Astrocyte of the spinal cord (primary cell): ENCODE measurements around the gene PCDHGA6.

Experiments
- DNase-seq: peaks from one replicate; pipeline ENCODE4 v3.0.0; 2011; ENCODE audit warnings: low read depth, low spot score
- H3K4me3 ChIP-seq: 2 replicates; pipeline ENCODE4 v1.5.1; 2011; ENCODE audit warnings: low read depth, mild to moderate bottlenecking, low read length, moderate library complexity
- in situ Hi-C: cut with HindIII; loops from 2 replicates; pipeline ENCODE4 v1.10.0; 2017; ENCODE audit warnings: low sequenced_read_pairs
- TF ChIP-seq, protein P1 (sequence below): IDR thresholded peaks from 2 replicates; pipeline ENCODE4 v1.5.1; 2012; ENCODE audit warnings: low read depth, mild to moderate bottlenecking, low read length, inconsistent platforms

The PCDHGA6 gene

DNA sequence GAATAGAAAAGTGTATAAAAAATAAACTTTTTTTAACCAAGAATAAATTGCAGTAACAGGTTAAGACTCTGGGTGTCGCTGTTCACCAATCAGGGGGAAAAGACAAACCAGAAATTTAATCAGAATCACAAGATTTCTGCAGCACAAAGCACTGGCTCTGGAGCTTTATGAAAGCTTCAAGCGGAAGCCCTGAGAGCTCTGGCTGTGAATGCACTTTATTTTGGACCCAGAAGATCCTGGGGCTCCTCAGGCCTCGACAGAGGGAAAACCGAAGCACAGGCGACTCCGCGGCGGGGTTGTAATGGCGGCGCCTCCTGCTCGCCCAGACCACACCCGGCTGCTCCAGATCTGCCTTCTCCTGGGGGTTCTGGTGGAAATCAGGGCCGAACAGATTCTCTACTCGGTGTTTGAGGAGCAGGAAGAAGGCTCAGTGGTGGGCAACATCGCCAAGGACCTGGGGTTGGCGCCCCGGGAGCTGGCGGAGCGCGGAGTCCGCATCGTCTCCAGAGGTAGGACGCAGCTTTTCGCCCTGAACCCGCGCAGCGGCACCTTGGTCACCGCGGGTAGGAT is 18.7 kb upstream of the PCDHGA6 start, which contains the start of gene PCDHGA4:
Gene PCDHGA4 (plus strand): TSS at position 122 of the 570 bp plus-strand sequence. CDS start 87 bp downstream, at position 209.
- DNase-seq: no peak
- peak within 1 kb of the TSS; percentile 35 for H3K4me3 ChIP-seq
- in situ Hi-C loops: no loop called here
- TF ChIP-seq, protein P1, sequence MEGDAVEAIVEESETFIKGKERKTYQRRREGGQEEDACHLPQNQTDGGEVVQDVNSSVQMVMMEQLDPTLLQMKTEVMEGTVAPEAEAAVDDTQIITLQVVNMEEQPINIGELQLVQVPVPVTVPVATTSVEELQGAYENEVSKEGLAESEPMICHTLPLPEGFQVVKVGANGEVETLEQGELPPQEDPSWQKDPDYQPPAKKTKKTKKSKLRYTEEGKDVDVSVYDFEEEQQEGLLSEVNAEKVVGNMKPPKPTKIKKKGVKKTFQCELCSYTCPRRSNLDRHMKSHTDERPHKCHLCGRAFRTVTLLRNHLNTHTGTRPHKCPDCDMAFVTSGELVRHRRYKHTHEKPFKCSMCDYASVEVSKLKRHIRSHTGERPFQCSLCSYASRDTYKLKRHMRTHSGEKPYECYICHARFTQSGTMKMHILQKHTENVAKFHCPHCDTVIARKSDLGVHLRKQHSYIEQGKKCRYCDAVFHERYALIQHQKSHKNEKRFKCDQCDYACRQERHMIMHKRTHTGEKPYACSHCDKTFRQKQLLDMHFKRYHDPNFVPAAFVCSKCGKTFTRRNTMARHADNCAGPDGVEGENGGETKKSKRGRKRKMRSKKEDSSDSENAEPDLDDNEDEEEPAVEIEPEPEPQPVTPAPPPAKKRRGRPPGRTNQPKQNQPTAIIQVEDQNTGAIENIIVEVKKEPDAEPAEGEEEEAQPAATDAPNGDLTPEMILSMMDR: peak; percentile 43

DNA sequence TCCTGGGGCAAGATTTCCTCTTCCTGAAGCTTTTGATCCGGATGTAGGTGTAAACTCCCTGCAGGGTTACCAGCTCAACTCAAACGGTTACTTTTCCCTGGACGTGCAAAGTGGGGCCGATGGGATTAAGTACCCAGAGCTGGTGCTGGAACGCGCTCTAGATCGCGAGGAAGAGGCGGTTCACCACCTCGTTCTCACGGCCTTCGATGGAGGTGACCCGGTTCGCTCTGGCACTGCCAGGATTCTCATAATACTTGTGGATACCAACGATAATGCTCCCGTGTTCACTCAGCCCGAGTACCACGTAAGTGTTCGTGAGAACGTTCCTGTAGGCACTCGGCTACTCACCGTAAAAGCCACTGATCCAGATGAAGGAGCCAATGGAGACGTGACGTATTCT is 18.1 kb upstream of the PCDHGA6 start:
- in situ Hi-C loops: no loop called here
- H3K4me3 ChIP-seq: peak overlapping the region; percentile 35
- no peak for DNase-seq
- TF ChIP-seq, protein P1: no peak

DNA sequence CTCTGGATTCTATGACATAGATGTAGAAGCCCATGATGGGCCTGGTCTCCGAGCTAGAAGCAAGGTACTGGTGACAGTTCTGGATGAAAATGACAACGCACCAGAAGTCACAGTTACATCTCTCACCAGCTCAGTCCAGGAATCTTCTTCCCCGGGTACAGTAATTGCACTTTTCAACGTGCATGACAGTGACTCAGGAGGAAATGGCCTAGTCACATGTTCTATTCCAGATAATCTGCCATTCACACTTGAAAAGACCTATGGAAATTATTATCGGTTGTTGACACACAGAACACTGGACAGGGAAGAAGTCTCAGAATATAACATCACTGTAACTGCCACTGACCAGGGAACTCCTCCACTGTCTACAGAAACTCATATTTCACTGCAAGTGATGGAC is 17.6 kb upstream of the PCDHGA6 start:
- in situ Hi-C loops: no loop called here
- no peak overlapping the region for H3K4me3 ChIP-seq
- DNase-seq: no peak
- TF ChIP-seq, protein P1: no peak

DNA sequence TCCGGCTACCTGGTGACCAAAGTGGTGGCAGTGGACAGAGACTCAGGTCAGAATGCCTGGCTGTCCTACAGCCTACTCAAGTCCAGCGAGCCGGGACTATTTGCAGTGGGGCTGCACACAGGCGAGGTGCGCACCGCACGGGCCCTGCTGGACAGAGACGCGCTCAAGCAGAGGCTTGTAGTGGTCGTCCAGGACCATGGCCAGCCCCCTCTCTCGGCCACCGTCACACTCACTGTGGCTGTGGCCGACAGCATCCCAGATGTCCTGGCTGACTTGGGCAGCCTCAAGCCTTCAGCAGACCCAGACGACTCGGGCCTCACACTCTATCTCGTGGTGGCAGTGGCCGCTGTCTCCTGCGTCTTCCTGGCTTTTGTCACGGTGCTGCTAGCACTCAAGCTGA is 16.7 kb upstream of the PCDHGA6 start:
- no peak for DNase-seq
- H3K4me3 ChIP-seq: no peak overlapping the region
- TF ChIP-seq, protein P1: no peak
- in situ Hi-C loops: no loop called here

DNA sequence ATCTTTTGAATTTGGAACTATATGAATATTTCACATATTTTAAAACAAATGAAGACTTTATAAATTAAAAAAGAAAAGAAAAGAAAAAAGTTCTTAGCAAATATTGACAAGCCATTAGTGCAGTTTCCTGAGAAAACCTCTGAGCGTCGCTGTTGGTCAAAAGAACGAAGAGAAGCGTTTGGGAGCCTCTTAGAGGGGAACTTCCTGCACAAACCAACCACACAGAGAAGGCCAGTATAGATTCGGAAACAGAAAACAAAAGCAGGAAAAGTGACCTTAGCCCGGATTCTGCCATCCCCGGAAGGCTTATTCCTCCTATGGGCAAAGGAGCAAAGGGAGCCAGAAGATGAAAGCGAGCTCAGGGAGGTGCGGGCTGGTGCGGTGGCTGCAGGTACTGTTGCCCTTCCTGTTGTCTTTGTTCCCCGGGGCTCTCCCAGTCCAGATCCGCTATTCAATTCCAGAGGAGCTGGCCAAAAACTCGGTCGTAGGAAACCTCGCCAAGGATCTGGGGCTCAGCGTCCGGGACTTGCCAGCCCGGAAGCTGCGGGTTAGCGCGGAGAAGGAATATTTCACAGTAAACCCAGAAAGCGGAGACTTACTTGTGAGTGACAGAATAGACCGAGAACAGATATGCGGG is 13.8 kb upstream of the PCDHGA6 start, which contains the start of gene PCDHGB2:
Gene PCDHGB2 (plus strand): TSS at position 205 of the 637 bp plus-strand sequence. CDS start 142 bp downstream, at position 347.
- peak; percentile 33 for DNase-seq
- in situ Hi-C loops: no loop called here
- H3K4me3 ChIP-seq: peak within 1 kb of the TSS; percentile 32
- TF ChIP-seq, protein P1: peak; percentile 38

DNA sequence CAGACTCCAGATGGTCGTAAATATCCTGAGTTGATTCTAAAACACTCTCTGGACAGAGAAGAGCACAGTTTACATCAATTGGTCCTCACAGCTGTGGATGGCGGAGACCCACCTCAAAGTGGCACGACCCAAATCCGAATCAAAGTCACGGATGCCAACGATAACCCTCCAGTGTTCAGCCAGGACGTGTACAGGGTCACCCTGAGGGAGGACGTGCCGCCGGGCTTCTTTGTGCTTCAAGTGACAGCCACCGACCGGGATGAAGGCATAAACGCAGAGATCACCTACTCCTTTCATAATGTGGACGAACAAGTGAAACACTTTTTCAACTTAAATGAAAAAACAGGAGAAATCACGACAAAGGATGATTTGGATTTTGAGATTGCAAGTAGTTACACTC is 13.0 kb upstream of the PCDHGA6 start:
- no peak for DNase-seq

More for the DNA sequence above, 13.0 kb upstream of the PCDHGA6 start:
- in situ Hi-C loops: no loop called here
- H3K4me3 ChIP-seq: no peak overlapping the region
- TF ChIP-seq, protein P1: no peak
